ENCODE measurements around the gene SMOC2. TPM values are rescaled to one million over a fixed set of nuclear protein-coding genes. Genes with fewer than 3 reads are reported as not detected.

SMOC2 gene
- polyA plus RNA-seq, 1 donor from 2014 or later: 0.50 TPM

GRCh38 chr6:168432196-168432595 lies 8.8 kb upstream of the SMOC2 start:
- H3K9ac ChIP-seq (ENCODE audit: low read length): no peak overlapping the region
- H3K79me2 ChIP-seq (replicated peaks; ENCODE audit: insufficient read depth, low read length): no peaks in the 10 kb centered on the region
- H4K20me1 ChIP-seq (ENCODE audit: insufficient read depth): no peaks in the 10 kb centered on the region
- H3K4me3 ChIP-seq (ENCODE audit: low read length): no peak overlapping the region
- no peaks in the 10 kb centered on the region for H3K36me3 ChIP-seq (ENCODE audit: insufficient read depth, low read length)
- H3K9me2 ChIP-seq (ENCODE audit: insufficient read depth, low read length): no peaks in the 10 kb centered on the region
- no peak overlapping the region for H3K4me2 ChIP-seq (ENCODE audit: low read length)
- H3K27me3 ChIP-seq (ENCODE audit: insufficient read depth, low read depth, low read length): no peaks in the 10 kb centered on the region
- H3K27ac ChIP-seq (ENCODE audit: low read length): no peak overlapping the region
- no peaks in the 10 kb centered on the region for H3F3A ChIP-seq (ENCODE audit: insufficient read depth, low read length, poor library complexity, severe bottlenecking)
- no peak overlapping the region for H2AFZ ChIP-seq (ENCODE audit: low read depth, low read length)
- no peak for TF ChIP-seq POLR2AphosphoS5 (IDR thresholded peaks at IDR 0.05)
- TF ChIP-seq EP300 (conservative IDR thresholded peaks at IDR 0.05; ENCODE audit: poor library complexity, severe bottlenecking): no peak
- TF ChIP-seq CTCF (IDR thresholded peaks at IDR 0.05; ENCODE audit: poor library complexity, severe bottlenecking): no peak
- TF ChIP-seq SMC3 (conservative IDR thresholded peaks at IDR 0.05; ENCODE audit: poor library complexity): no peak
- no peak for TF ChIP-seq TAF1 (IDR thresholded peaks at IDR 0.05; ENCODE audit: low read depth)
- no peak for TF ChIP-seq MXI1 (conservative IDR thresholded peaks at IDR 0.05; ENCODE audit: poor library complexity, severe bottlenecking)
- TF ChIP-seq RAD21 (conservative IDR thresholded peaks at IDR 0.05): no peak
- TF ChIP-seq REST (IDR thresholded peaks at IDR 0.05; ENCODE audit: borderline replicate concordance): no peak
- no peak for TF ChIP-seq EZH2 (IDR thresholded peaks at IDR 0.05; ENCODE audit: borderline replicate concordance, insufficient read depth, low read length, poor library complexity, severe bottlenecking)
- no peaks in the 10 kb centered on the region for H3K9me3 ChIP-seq (ENCODE audit: low read length)

DNA sequence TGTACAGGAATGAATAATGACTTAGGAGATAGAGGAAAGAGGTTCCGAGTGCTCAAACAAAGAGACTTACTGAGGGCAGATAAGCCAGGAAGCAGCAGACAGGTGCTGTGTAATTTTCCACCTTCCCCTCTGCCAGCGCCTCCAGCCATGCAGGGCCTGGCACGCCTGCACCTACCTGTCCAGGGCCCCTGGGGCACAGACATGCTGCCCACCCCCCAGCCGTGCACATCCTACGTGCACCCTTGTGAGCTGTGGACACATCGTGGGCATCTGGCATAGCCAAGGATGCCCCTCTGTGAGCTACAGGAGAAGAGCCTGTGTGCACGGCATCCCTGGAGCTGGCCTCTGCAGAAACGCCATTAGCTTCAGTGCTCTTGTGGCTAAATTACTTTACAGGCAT lies 7.1 kb upstream of the SMOC2 start:
- Histone ChIP-seq H3K4me3 (ENCODE audit: low read length) (no peak overlapping the region), H2AFZ (ENCODE audit: low read depth, low read length) (no peak overlapping the region), H3K27me3 (ENCODE audit: insufficient read depth, low read depth, low read length) (peaks cover 8% of the 10 kb centered on the region), H4K20me1 (ENCODE audit: insufficient read depth) (no peaks in the 10 kb centered on the region), H3K79me2 (replicated peaks; ENCODE audit: insufficient read depth, low read length) (no peaks in the 10 kb centered on the region), H3K4me2 (ENCODE audit: low read length) (no peak overlapping the region), H3K9me2 (ENCODE audit: insufficient read depth, low read length) (no peaks in the 10 kb centered on the region), H3K9me3 (ENCODE audit: low read length) (no peaks in the 10 kb centered on the region), H3F3A (ENCODE audit: insufficient read depth, low read length, poor library complexity, severe bottlenecking) (no peaks in the 10 kb centered on the region), H3K36me3 (ENCODE audit: insufficient read depth, low read length) (no peaks in the 10 kb centered on the region), H3K27ac (ENCODE audit: low read length) (no peak overlapping the region), H3K9ac (ENCODE audit: low read length) (no peak overlapping the region)
- TF ChIP-seq EP300 (conservative IDR thresholded peaks at IDR 0.05; ENCODE audit: poor library complexity, severe bottlenecking) (no peak), REST (IDR thresholded peaks at IDR 0.05; ENCODE audit: borderline replicate concordance) (no peak), POLR2AphosphoS5 (IDR thresholded peaks at IDR 0.05) (no peak), TAF1 (IDR thresholded peaks at IDR 0.05; ENCODE audit: low read depth) (no peak), CTCF (IDR thresholded peaks at IDR 0.05; ENCODE audit: poor library complexity, severe bottlenecking) (no peak), MXI1 (conservative IDR thresholded peaks at IDR 0.05; ENCODE audit: poor library complexity, severe bottlenecking) (no peak), SMC3 (conservative IDR thresholded peaks at IDR 0.05; ENCODE audit: poor library complexity) (no peak), EZH2 (IDR thresholded peaks at IDR 0.05; ENCODE audit: borderline replicate concordance, insufficient read depth, low read length, poor library complexity, severe bottlenecking) (no peak), RAD21 (conservative IDR thresholded peaks at IDR 0.05) (no peak)
